Measurements from ENCODE around the gene ZNF732.
"Not testable (repeated sequence)": the region's sequence is repeated elsewhere in the genome, so short reads cannot be mapped to it uniquely, and the experiment has no call there.

DNA sequence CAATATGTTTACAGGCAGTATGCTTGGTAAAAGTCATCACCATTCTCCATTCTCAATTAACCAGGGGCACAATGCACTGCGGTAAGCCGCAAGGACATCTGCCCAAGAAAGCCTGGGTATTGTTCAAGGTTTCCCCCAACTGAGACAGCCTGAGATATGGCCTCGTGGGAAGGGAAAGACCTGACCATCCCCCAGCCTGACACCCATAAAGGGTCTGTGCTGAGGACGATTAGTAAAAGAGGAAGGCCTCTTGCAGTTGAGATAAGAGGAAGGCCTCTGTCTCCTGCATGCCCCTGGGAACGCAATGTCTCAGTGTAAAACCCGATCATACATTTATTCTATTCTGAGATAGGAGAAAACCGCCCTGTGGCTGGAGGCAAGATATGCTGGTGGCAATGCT is 63.9 kb downstream of the ZNF732 start:
- TF ChIP-seq, protein P1, sequence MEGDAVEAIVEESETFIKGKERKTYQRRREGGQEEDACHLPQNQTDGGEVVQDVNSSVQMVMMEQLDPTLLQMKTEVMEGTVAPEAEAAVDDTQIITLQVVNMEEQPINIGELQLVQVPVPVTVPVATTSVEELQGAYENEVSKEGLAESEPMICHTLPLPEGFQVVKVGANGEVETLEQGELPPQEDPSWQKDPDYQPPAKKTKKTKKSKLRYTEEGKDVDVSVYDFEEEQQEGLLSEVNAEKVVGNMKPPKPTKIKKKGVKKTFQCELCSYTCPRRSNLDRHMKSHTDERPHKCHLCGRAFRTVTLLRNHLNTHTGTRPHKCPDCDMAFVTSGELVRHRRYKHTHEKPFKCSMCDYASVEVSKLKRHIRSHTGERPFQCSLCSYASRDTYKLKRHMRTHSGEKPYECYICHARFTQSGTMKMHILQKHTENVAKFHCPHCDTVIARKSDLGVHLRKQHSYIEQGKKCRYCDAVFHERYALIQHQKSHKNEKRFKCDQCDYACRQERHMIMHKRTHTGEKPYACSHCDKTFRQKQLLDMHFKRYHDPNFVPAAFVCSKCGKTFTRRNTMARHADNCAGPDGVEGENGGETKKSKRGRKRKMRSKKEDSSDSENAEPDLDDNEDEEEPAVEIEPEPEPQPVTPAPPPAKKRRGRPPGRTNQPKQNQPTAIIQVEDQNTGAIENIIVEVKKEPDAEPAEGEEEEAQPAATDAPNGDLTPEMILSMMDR (IDR thresholded peaks at IDR 0.05; ENCODE audit: insufficient read depth, low read length, poor library complexity, severe bottlenecking), result not testable (repeated sequence)
- TF ChIP-seq EZH2phosphoT487 (conservative IDR thresholded peaks at IDR 0.05; ENCODE audit: low read length), result not testable (repeated sequence)
